HCT116 (cell line): Measurements from ENCODE around the gene NTN4. TPM values are rescaled to one million over a fixed set of nuclear protein-coding genes. Genes with fewer than 3 reads are reported as not detected.
"Not testable (repeated sequence)": the region's sequence is repeated elsewhere in the genome, so short reads cannot be mapped to it uniquely, and the experiment has no call there.

Source experiments
- ATAC-seq: fragments of 200-7000 bp; cut with Tn5 transposase; 2 replicates; pipeline ENCODE4 v1.9.1; 2020; ENCODE audit warnings: mild to moderate bottlenecking, moderate library complexity
- BruUV-seq: library from RNA; stranded (reverse); fragments of 400-500 nt; replicated peaks from 2 replicates; lab custom pipeline; 2021; lab: Mats Ljungman, UMichigan
- CTCF ChIA-PET: fragments of 300-600 bp; sonication (Branson Sonifier 250); formaldehyde crosslinking; loops from one replicate; lab custom pipeline; 2021; ENCODE audit warnings: antibody characterized with exemption; lab: Charles Lee
- POLR2A ChIA-PET: fragments of 300-600, 350-600 bp; sonication (Branson Sonifier 250); formaldehyde crosslinking; loops from one replicate; lab custom pipeline; 2021; ENCODE audit warnings: antibody characterized with exemption; lab: Charles Lee
- RAD21 ChIA-PET, 2 experiments: fragments of 300-600 bp; sonication (Branson Sonifier 250); formaldehyde crosslinking; loops; one replicate each; lab custom pipeline; 2023; ENCODE audit warnings: low total read pairs in 2 of 2; ENCODE audit not compliant: uncharacterized antibody in 2 of 2, unreplicated experiment in 2 of 2, low non-redundant PET in 1 of 2; lab: Charles Lee
- DNase-seq: peaks from one replicate; pipeline ENCODE4 v3.0.0-alpha.2; 2010; ENCODE audit warnings: low read depth, low spot score
- H2AFZ ChIP-seq: fragments of 200-600 bp; shearing (Covaris generic), sonication (generic); 2 replicates; pipeline ENCODE4 v1.6.1; 2017; ENCODE audit warnings: low read depth, mixed run types, mixed read lengths, antibody characterized with exemption, low read length; ENCODE audit not compliant: poor library complexity, severe bottlenecking
- H3K27ac ChIP-seq: 2 replicates; pipeline ENCODE4 v1.5.1; 2012; ENCODE audit warnings: low read depth, low read length
- H3K27me3 ChIP-seq: fragments of 200-600 bp; sonication (generic); 2 replicates; pipeline ENCODE4 v1.6.1; 2016; ENCODE audit warnings: mixed run types, low read length, mixed read lengths; ENCODE audit not compliant: insufficient read depth
- H3K36me3 ChIP-seq, 2 experiments: fragments of 200-500 bp in 1 of 2; fragments of 200-600 bp in 1 of 2; sonication (Bioruptor generic) in 1 of 2; sonication (generic) in 1 of 2; 2 replicates each; pipeline versions ENCODE4 v1.5.1 to v1.6.1; 2014 to 2016; ENCODE audit warnings: low read length in 2 of 2, inconsistent platforms in 1 of 2, mixed read lengths in 1 of 2, mixed run types in 1 of 2; ENCODE audit not compliant: insufficient read depth in 2 of 2, control insufficient read depth in 1 of 2
- H3K4me1 ChIP-seq, 2 experiments: fragments of 200-600 bp in 1 of 2; sonication (generic) in 1 of 2; 2 replicates each; pipeline versions ENCODE4 v1.5.1 to v1.6.1; 2012 to 2017; ENCODE audit warnings: low read length in 2 of 2, inconsistent platforms in 1 of 2, mild to moderate bottlenecking in 1 of 2, mixed read lengths in 1 of 2, mixed run types in 1 of 2, moderate library complexity in 1 of 2; ENCODE audit not compliant: insufficient read depth in 2 of 2, control insufficient read depth in 1 of 2
- H3K4me2 ChIP-seq: fragments of 200-600 bp; sonication (generic); 2 replicates; pipeline ENCODE4 v1.6.1; 2017; ENCODE audit warnings: mixed run types, low read length, mixed read lengths
- H3K4me3 ChIP-seq, 2 experiments: fragments of 200-600 bp in 1 of 2; sonication (generic) in 1 of 2; replicated peaks in 1 of 2; 2 replicates each; pipeline ENCODE4 v1.5.1; 2011 to 2016; ENCODE audit warnings: low read length in 2 of 2, control low read depth in 1 of 2, low read depth in 1 of 2, mild to moderate bottlenecking in 1 of 2, mixed read lengths in 1 of 2, mixed run types in 1 of 2
- H3K79me2 ChIP-seq: fragments of 200-600 bp; sonication (generic); 2 replicates; pipeline ENCODE4 v1.6.1; 2017; ENCODE audit warnings: mild to moderate bottlenecking, mixed run types, low read length, moderate library complexity, mixed read lengths; ENCODE audit not compliant: insufficient read depth
- H3K9ac ChIP-seq: fragments of 200-600 bp; sonication (generic); 2 replicates; pipeline ENCODE4 v1.6.1; 2016; ENCODE audit warnings: low read length, mixed read lengths
- H3K9me2 ChIP-seq: fragments of 200-600 bp; sonication (generic), shearing (Covaris generic); 2 replicates; pipeline ENCODE4 v1.6.1; 2017; ENCODE audit warnings: mixed run types, mild to moderate bottlenecking, moderate library complexity; ENCODE audit not compliant: insufficient read depth
- H3K9me3 ChIP-seq, 2 experiments: fragments of 200-500 bp in 1 of 2; fragments of 200-600 bp in 1 of 2; sonication (Bioruptor generic) in 1 of 2; sonication (generic) in 1 of 2; 2 replicates each; pipeline ENCODE4 v1.6.1; 2014 to 2017; ENCODE audit warnings: low read length in 2 of 2, mixed read lengths in 2 of 2, inconsistent platforms in 1 of 2, low read depth in 1 of 2, mild to moderate bottlenecking in 1 of 2, mixed run types in 1 of 2, moderate library complexity in 1 of 2; ENCODE audit not compliant: control insufficient read depth in 1 of 2, insufficient read depth in 1 of 2
- H4K20me1 ChIP-seq: fragments of 200-600 bp; sonication (generic), shearing (Covaris generic); 2 replicates; pipeline ENCODE4 v1.6.1; 2017; ENCODE audit warnings: mixed run types, mild to moderate bottlenecking, moderate library complexity; ENCODE audit not compliant: insufficient read depth
- ATF3 ChIP-seq: IDR thresholded peaks from 2 replicates; pipeline ENCODE4 v1.6.1; 2012
- EZH2phosphoT487 ChIP-seq: fragments of 200-600 bp; IDR thresholded peaks from 2 replicates; pipeline ENCODE4 v1.6.1; 2018; ENCODE audit warnings: antibody characterized with exemption, borderline replicate concordance
- FOSL1 ChIP-seq: IDR thresholded peaks from 2 replicates; pipeline ENCODE4 v1.6.1; 2012; ENCODE audit warnings: low read depth
- JUND ChIP-seq: IDR thresholded peaks from 2 replicates; pipeline ENCODE4 v1.6.1; 2012
- POLR2AphosphoS5 ChIP-seq: IDR thresholded peaks from 2 replicates; pipeline ENCODE4 v1.6.1; 2011; ENCODE audit warnings: mild to moderate bottlenecking, low read depth, low read length, moderate library complexity
- SP1 ChIP-seq: IDR thresholded peaks from 2 replicates; pipeline ENCODE4 v1.6.1; 2012; ENCODE audit warnings: low read depth
- TCF7L2 ChIP-seq: IDR thresholded peaks from 2 replicates; pipeline ENCODE4 v1.7.0; 2011; ENCODE audit warnings: borderline replicate concordance, inconsistent platforms; ENCODE audit not compliant: insufficient read depth, insufficient read length; ENCODE audit errors: extremely low read depth
- ZFX ChIP-seq: fragments of 450-650 bp; IDR thresholded peaks from 2 replicates; pipeline ENCODE4 v1.6.1; 2017
- intact Hi-C: fragments of 100-400 bp; cut with micrococcal nuclease; formaldehyde crosslinking; loops from 2 replicates; pipeline ENCODE4 v1.10.0; 2022
- total RNA-seq: library from RNA; stranded (reverse); gene quantifications from one replicate; pipeline ENCODE4 v1.2.1, GENCODE V29; 2021; ENCODE audit not compliant: unreplicated experiment
- TF ChIP-seq, protein P1 (sequence below): IDR thresholded peaks from 2 replicates; pipeline ENCODE4 v1.6.1; 2011; ENCODE audit warnings: mild to moderate bottlenecking, low read length, moderate library complexity; ENCODE audit not compliant: insufficient replicate concordance; ENCODE audit errors: extremely low read depth
- TF ChIP-seq, protein P2 (sequence below): IDR thresholded peaks from 2 replicates; pipeline ENCODE4 v1.6.1; 2012
- TF ChIP-seq, protein P3 (sequence below), 3 experiments: fragments of 200-600 bp in 1 of 3; sonication (generic) in 1 of 3; IDR thresholded peaks in 2 of 3; conservative IDR thresholded peaks in 1 of 3; 2 replicates each; pipeline ENCODE4 v1.5.1; 2012 to 2017; ENCODE audit warnings: low read depth in 2 of 3, low read length in 2 of 3, antibody characterized with exemption in 1 of 3, borderline replicate concordance in 1 of 3, control low read depth in 1 of 3, mild to moderate bottlenecking in 1 of 3, mixed read lengths in 1 of 3, mixed run types in 1 of 3, moderate library complexity in 1 of 3; ENCODE audit not compliant: insufficient read depth in 1 of 3

NTN4 gene
- total RNA-seq, 1 experiment from 2014 or later, result 4.3 TPM

DNA sequence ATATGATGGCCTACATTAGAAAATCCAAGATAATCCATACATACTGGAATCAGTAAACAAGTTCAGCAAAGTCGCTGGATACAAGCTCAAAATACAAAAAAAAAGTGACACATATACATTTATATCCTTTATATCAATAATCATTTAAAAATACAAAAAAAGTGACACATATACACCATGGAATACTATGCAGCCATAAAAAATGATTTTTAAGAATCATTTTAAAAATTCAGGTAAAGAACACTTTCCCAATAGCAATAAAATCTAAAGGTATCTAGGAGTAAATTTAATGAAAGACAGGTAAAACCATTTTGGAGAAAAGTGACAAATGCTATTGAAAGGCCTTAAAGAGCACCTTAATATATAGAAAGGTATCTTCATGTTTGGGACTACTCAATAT lies 111.9 kb downstream of the NTN4 start:
- no peak for ATAC-seq
- Histone ChIP-seq H3K79me2 (no peaks in the 10 kb centered on the region), H2AFZ (no peak overlapping the region), H3K27me3 (no peaks in the 10 kb centered on the region), H3K4me3 (no peak overlapping the region), H3K9me2 (no peaks in the 10 kb centered on the region), H4K20me1 (no peaks in the 10 kb centered on the region), H3K4me1 (no peaks in the 10 kb centered on the region), H3K36me3 (no peaks in the 10 kb centered on the region), H3K27ac (no peak overlapping the region), H3K9me3 (no peaks in the 10 kb centered on the region), H3K4me2 (no peak overlapping the region), H3K9ac (no peak overlapping the region)
- RAD21 ChIA-PET, result no interaction called here
- CTCF ChIA-PET, result no interaction called here
- POLR2A ChIA-PET, result no interaction called here
- intact Hi-C loops, result no loop called here
- DNase-seq, result no peak
- no TSS peak for BruUV-seq
- TF ChIP-seq SP1, result no peak
- TF ChIP-seq, protein P1, sequence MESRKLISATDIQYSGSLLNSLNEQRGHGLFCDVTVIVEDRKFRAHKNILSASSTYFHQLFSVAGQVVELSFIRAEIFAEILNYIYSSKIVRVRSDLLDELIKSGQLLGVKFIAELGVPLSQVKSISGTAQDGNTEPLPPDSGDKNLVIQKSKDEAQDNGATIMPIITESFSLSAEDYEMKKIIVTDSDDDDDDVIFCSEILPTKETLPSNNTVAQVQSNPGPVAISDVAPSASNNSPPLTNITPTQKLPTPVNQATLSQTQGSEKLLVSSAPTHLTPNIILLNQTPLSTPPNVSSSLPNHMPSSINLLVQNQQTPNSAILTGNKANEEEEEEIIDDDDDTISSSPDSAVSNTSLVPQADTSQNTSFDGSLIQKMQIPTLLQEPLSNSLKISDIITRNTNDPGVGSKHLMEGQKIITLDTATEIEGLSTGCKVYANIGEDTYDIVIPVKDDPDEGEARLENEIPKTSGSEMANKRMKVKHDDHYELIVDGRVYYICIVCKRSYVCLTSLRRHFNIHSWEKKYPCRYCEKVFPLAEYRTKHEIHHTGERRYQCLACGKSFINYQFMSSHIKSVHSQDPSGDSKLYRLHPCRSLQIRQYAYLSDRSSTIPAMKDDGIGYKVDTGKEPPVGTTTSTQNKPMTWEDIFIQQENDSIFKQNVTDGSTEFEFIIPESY, result no peak
- TF ChIP-seq, protein P2, sequence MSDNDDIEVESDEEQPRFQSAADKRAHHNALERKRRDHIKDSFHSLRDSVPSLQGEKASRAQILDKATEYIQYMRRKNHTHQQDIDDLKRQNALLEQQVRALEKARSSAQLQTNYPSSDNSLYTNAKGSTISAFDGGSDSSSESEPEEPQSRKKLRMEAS, result no peak
- TF ChIP-seq EZH2phosphoT487, result no peak
- no peak for TF ChIP-seq FOSL1
- TF ChIP-seq JUND, result no peak
- TF ChIP-seq, protein P3, sequence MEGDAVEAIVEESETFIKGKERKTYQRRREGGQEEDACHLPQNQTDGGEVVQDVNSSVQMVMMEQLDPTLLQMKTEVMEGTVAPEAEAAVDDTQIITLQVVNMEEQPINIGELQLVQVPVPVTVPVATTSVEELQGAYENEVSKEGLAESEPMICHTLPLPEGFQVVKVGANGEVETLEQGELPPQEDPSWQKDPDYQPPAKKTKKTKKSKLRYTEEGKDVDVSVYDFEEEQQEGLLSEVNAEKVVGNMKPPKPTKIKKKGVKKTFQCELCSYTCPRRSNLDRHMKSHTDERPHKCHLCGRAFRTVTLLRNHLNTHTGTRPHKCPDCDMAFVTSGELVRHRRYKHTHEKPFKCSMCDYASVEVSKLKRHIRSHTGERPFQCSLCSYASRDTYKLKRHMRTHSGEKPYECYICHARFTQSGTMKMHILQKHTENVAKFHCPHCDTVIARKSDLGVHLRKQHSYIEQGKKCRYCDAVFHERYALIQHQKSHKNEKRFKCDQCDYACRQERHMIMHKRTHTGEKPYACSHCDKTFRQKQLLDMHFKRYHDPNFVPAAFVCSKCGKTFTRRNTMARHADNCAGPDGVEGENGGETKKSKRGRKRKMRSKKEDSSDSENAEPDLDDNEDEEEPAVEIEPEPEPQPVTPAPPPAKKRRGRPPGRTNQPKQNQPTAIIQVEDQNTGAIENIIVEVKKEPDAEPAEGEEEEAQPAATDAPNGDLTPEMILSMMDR (IDR thresholded peaks at IDR 0.05 in 2 of 3, conservative IDR thresholded peaks at IDR 0.05 in 1 of 3; ENCODE audit: borderline replicate concordance in 1 of 3, insufficient read depth in 1 of 3, low read depth in 2 of 3, low read length in 2 of 3), result no peak
- TF ChIP-seq ATF3, result no peak
- TF ChIP-seq TCF7L2, result no peak
- TF ChIP-seq POLR2AphosphoS5, result no peak
- no peak for TF ChIP-seq ZFX

DNA sequence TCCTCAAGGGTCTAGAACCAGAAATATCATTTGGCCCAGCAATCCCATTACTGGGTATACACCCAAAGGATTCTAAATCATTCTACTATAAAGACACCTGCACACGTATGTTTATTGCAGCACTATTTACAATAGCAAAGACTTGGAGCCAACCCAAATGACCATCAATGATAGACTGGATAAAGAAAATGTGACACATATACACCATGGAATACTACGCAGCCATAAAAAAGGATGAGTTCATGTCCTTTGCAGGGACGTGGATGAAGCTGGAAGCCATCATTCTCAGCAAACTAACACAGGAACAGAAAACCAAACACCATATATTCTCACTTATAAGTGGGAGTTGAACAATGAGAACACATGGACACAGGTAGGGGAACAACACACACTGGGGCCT lies 112.8 kb downstream of the NTN4 start:
- BruUV-seq, H3K9ac ChIP-seq, H2AFZ ChIP-seq, H3K27me3 ChIP-seq, ATAC-seq, H3K27ac ChIP-seq, POLR2A ChIA-PET, H3K9me2 ChIP-seq, H3K9me3 ChIP-seq, H3K4me1 ChIP-seq, H3K4me3 ChIP-seq, RAD21 ChIA-PET, H3K36me3 ChIP-seq, CTCF ChIA-PET, H3K79me2 ChIP-seq, DNase-seq, H4K20me1 ChIP-seq, H3K4me2 ChIP-seq, intact Hi-C loops: not testable (repeated sequence)
